ENCODE measurements around the gene P3R3URF.
A peak's percentile ranks its signal among the peaks of the same experiment; 100 is the strongest.
"Not testable (repeated sequence)": the region's sequence is repeated elsewhere in the genome, so short reads cannot be mapped to it uniquely, and the experiment has no call there.

The P3R3URF gene

DNA sequence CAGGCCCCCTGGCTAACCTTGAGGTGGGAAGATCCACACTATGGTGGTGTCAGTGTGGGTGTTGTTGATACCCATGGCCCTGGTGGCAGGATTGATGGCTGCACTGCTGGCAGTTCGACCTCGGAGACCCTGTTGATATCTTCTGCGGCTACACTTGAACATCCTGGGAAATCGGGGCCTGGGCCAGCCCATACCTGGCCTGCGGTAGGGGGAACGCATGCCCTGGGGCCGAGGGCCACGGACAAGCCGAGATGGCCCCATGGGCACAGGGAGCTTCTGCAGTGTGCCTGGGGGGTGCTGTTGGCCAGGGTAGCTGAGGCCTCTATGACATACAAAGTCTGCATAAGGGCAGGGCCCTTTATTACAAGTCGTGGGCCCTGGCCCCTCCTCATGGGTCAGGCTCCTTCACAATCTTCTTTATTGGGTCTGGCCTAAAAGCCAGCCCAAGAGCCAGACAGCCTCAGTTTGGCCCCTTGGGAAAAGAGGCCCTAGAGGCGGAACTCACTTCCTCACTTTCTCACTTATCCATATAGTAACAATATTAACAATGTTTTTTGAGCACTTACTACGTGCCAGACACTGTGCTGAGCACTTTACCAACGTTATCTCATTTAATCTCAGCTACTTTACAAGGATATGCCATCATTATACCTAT is at the start of gene P3R3URF:
Gene P3R3URF, minus strand, starts transcription at position 278 of the 655 bp plus-strand sequence. Its CDS starts 17 bp downstream, at position 261.
- DNase-seq (ENCODE audit: extremely low spot score) = no peak
- ChIA-PET POLR2A (no interaction called here), CTCF (interaction anchor here (2.1 to 16.5 kb wide), 2 partner anchors 47 to 139 kb away, joined by 7 to 256 read pairs; no protein-coding TSS in a partner anchor)
- TF ChIP-seq, protein P1, sequence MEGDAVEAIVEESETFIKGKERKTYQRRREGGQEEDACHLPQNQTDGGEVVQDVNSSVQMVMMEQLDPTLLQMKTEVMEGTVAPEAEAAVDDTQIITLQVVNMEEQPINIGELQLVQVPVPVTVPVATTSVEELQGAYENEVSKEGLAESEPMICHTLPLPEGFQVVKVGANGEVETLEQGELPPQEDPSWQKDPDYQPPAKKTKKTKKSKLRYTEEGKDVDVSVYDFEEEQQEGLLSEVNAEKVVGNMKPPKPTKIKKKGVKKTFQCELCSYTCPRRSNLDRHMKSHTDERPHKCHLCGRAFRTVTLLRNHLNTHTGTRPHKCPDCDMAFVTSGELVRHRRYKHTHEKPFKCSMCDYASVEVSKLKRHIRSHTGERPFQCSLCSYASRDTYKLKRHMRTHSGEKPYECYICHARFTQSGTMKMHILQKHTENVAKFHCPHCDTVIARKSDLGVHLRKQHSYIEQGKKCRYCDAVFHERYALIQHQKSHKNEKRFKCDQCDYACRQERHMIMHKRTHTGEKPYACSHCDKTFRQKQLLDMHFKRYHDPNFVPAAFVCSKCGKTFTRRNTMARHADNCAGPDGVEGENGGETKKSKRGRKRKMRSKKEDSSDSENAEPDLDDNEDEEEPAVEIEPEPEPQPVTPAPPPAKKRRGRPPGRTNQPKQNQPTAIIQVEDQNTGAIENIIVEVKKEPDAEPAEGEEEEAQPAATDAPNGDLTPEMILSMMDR (IDR thresholded peaks at IDR 0.05; ENCODE audit: control extremely low read depth, extremely low read depth, low read depth, missing control alignments) = no peak

DNA sequence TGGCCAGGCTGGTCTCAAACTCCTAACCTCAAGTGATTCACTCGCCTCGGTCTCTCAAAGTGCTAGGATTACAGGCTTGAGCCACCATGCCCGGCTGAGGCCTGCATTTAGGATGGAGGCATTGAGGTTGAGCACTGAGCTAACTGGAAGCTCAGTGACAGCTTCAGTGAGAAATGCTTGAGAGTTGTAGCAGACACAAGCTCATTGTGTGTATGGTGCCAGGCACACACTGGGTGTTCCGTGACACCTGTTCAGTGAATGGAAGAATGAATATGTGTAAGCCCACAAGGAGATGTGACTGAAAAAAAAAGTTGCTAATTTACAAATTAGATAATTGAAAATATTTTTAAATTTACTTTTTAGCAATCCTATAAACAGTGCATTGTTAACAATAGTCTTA is 48.7 kb upstream of the P3R3URF start:
- ChIA-PET POLR2A (no interaction called here), CTCF (interaction anchor here (0.7 to 5.4 kb wide), 18 partner anchors 8 to 654 kb away, joined by 3 to 110 read pairs (median 5); partner anchors contain the start of genes LURAP1 and RAD54L)
- TF ChIP-seq, protein P1 (IDR thresholded peaks at IDR 0.05; ENCODE audit: control extremely low read depth, extremely low read depth, low read depth, missing control alignments) = no peak
- no peak for DNase-seq (ENCODE audit: extremely low spot score)

DNA sequence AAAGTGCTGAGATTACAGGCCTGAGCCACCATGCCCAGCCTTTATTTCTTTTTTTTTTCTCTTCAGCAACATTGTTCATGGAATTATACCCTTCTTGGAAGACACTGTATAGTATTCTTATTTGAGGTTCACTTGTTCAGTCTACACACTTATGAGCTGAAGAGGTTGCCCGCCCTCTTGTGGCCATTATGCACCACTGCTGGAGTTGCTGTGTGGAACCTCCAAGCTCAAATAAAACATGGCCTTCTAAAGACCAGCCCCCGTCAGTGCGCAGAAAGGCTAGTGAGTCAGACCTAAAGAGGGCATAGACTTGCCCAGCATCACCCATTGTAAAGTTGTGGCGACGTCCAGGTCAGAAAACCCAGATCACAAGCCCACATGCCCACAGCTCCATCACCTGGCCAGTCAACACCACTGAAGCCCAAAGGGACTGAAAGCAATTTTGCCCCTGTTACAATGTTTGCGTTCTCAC is 47.2 kb upstream of the P3R3URF start:
- ChIA-PET POLR2A (interaction anchor here (0.7 to 1.5 kb wide), 2 partner anchors 9 to 23 kb away, joined by 3 to 5 read pairs; no protein-coding TSS in a partner anchor), CTCF (interaction anchor here (0.6 to 5.4 kb wide), 54 partner anchors 10 to 658 kb away, joined by 3 to 110 read pairs (median 5); partner anchors contain the start of genes LURAP1, P3R3URF, PIK3R3 and POMGNT1)
- TF ChIP-seq, protein P1 (IDR thresholded peaks at IDR 0.05; ENCODE audit: control extremely low read depth, extremely low read depth, low read depth, missing control alignments) = peak; percentile 93
- DNase-seq (ENCODE audit: extremely low spot score) = peak; percentile 76

DNA sequence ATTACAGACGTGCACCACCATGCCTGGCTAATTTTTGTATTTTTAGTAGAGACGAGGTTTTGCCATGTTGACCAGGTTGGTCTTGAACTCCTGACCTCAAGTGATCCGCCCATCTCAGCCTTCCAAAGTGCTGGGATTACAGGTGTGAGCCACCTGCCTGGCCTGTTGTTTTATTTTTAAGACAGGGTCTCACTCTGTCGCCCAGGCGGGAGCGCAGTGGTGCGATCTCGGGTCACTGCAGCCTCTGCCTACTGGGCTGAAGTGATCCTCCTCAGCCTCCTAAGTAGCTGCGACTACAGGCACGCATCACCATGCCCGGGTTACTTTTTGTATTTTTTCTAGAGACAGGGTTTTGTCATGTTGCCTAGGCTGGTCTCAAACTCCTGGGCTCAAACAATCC is 46.8 kb upstream of the P3R3URF start:
- POLR2A ChIA-PET = interaction anchor here (0.7 to 1.5 kb wide), 2 partner anchors 10 to 23 kb away, joined by 3 to 5 read pairs; no protein-coding TSS in a partner anchor
- CTCF ChIA-PET = interaction anchor here (0.6 to 5.4 kb wide), 47 partner anchors 9 to 491 kb away, joined by 3 to 110 read pairs (median 5); partner anchors contain the start of genes LURAP1, P3R3URF, PIK3R3 and POMGNT1
- DNase-seq (ENCODE audit: extremely low spot score) = not testable (repeated sequence)

DNA sequence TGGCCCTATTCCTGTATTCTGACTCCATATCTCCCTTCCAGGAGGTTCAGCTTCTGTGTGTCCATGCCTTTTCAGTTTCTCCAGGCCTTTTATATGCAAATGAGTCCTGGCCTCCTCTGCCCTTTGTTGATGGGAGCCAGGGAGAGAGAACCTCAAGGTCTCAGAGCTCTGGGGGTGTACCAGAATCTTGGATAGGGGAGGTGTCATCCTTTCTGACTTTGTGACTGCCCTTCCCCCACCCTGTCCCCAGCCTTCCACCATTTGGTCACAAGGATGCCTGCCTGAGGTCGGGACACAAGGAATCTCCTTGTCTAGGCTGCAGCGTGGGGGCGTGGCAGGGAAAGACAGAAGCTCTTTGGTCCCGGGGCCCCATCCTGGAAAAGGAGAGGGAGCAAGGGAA is 45.5 kb upstream of the P3R3URF start:
- ChIA-PET CTCF (interaction anchor here (0.8 to 5.4 kb wide), 7 partner anchors 12 to 238 kb away, joined by 3 to 110 read pairs (median 4); no protein-coding TSS in a partner anchor), POLR2A (interaction anchor here (0.5 kb wide), 1 partner anchor 118 kb away, joined by 7 read pairs; no protein-coding TSS in a partner anchor)
- TF ChIP-seq, protein P1 (IDR thresholded peaks at IDR 0.05; ENCODE audit: control extremely low read depth, extremely low read depth, low read depth, missing control alignments) = no peak
- DNase-seq (ENCODE audit: extremely low spot score) = no peak

DNA sequence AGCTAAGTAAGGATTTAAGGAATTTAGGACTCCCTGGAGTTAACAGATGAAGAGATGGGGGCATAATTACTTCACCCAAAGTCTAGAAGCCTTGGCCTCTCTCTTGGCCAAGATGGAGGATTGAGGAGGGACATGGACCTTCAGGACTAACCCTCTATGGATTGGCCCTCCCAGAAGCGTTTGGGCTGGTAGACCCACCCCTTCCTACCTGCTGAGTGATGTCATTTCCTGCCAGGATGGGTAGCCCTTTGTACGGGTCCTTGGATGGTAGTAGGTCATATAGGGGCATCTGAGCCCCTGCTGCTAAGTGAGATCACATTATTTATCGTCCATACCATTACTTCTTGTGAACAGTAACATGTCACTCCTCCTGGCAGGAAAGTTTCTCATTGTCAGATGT is 44.5 kb upstream of the P3R3URF start:
- POLR2A ChIA-PET = no interaction called here
- no peak for DNase-seq (ENCODE audit: extremely low spot score)
- CTCF ChIA-PET = interaction anchor here (1.0 to 5.4 kb wide), 5 partner anchors 11 to 186 kb away, joined by 3 to 110 read pairs (median 51); no protein-coding TSS in a partner anchor
- TF ChIP-seq, protein P1 (IDR thresholded peaks at IDR 0.05; ENCODE audit: control extremely low read depth, extremely low read depth, low read depth, missing control alignments) = no peak

All from GM10248 (cell line).